T-cell (primary cell): ENCODE data around the gene SETBP1. TPM values are rescaled to one million over a fixed set of nuclear protein-coding genes. Genes with fewer than 3 reads are reported as not detected.

Source experiments
- ATAC-seq, 4 experiments: fragments of 200-7000 bp in 3 of 4; fragments of 150-1000 bp in 1 of 4; cut with Tn5 transposase; replicated peaks in 1 of 4; 1 replicate in 3 of 4; 2 replicates in 1 of 4; pipeline ENCODE4 v1.10.0; 2021; ENCODE audit warnings: moderate library complexity in 3 of 4, mild to moderate bottlenecking in 2 of 4, moderate number of reproducible peaks in 1 of 4
- CTCF ChIA-PET, 2 donors: fragments of 300-600 bp; sonication (Branson Sonifier 250); formaldehyde crosslinking; loops; one replicate each; lab custom pipeline; 2022; ENCODE audit warnings: antibody characterized with exemption in 2 of 2; lab: Charles Lee
- POLR2A ChIA-PET, 2 donors: fragments of 300-600 bp; sonication (Branson Sonifier 250); formaldehyde crosslinking; loops; one replicate each; lab custom pipeline; 2022; ENCODE audit warnings: antibody characterized with exemption in 2 of 2; lab: Charles Lee
- DNase-seq, 35 experiments: peaks; one replicate each; pipeline versions ENCODE4 v3.0.0 to v3.0.0-alpha.2; 2013 to 2023
- H3K27ac ChIP-seq: one replicate; pipeline ENCODE4 v1.5.1; 2013; ENCODE audit warnings: low read length
- H3K27me3 ChIP-seq, 2 experiments: replicated peaks in 1 of 2; 1 replicate in 1 of 2; 2 replicates in 1 of 2; pipeline versions ENCODE4 v1.6.1 to v1.7.0; 2013; ENCODE audit warnings: low read length in 1 of 2, mixed read lengths in 1 of 2; ENCODE audit not compliant: control insufficient read depth in 2 of 2, insufficient read depth in 2 of 2; ENCODE audit errors: extremely low read depth in 1 of 2
- H3K36me3 ChIP-seq, 2 donors: 1 replicate in 1 of 2; 2 replicates in 1 of 2; pipeline versions ENCODE4 v1.6.1 to v1.7.0; 2013; ENCODE audit warnings: low read length in 1 of 2; ENCODE audit not compliant: control insufficient read depth in 2 of 2, insufficient read depth in 1 of 2; ENCODE audit errors: extremely low read depth in 1 of 2
- H3K4me1 ChIP-seq, 2 experiments: 1 replicate in 1 of 2; 2 replicates in 1 of 2; pipeline versions ENCODE4 v1.6.1 to v1.7.0; 2013; ENCODE audit warnings: low read length in 2 of 2, mixed read lengths in 1 of 2; ENCODE audit not compliant: insufficient read depth in 2 of 2, control insufficient read depth in 1 of 2; ENCODE audit errors: extremely low read depth in 1 of 2
- H3K4me3 ChIP-seq, 2 donors: 1 replicate in 1 of 2; 2 replicates in 1 of 2; pipeline versions ENCODE4 v1.5.1 to v1.7.0; 2013; ENCODE audit warnings: mild to moderate bottlenecking in 2 of 2, low read length in 1 of 2, moderate library complexity in 1 of 2; ENCODE audit not compliant: control insufficient read depth in 1 of 2; ENCODE audit errors: extremely low read depth in 1 of 2
- H3K9me3 ChIP-seq: 2 replicates; pipeline ENCODE4 v1.7.0; 2013
- H3K27ac Mint-ChIP-seq, 2 donors: one replicate each; pipeline ENCODE4 v1.8.0; 2020 to 2021; ENCODE audit warnings: mild to moderate bottlenecking in 2 of 2, mixed read lengths in 2 of 2
- H3K27me3 Mint-ChIP-seq, 2 donors: one replicate each; pipeline ENCODE4 v1.8.0; 2021 to 2022; ENCODE audit warnings: mixed read lengths in 2 of 2
- H3K36me3 Mint-ChIP-seq: one replicate; pipeline ENCODE4 v1.8.0; 2021; ENCODE audit warnings: mixed read lengths
- H3K4me1 Mint-ChIP-seq, 3 donors: one replicate each; pipeline ENCODE4 v1.8.0; 2020 to 2022; ENCODE audit warnings: mixed read lengths in 3 of 3, mild to moderate bottlenecking in 1 of 3
- H3K4me3 Mint-ChIP-seq, 3 donors: one replicate each; pipeline ENCODE4 v1.8.0; 2020 to 2022; ENCODE audit warnings: mild to moderate bottlenecking in 3 of 3, mixed read lengths in 3 of 3, moderate library complexity in 3 of 3
- H3K9me3 Mint-ChIP-seq, 3 donors: one replicate each; pipeline ENCODE4 v1.8.0; 2020 to 2022; ENCODE audit warnings: mixed read lengths in 3 of 3
- WGBS: methylation state at CpG from one replicate; pipeline ENCODE4 v1.1.5; 2013; ENCODE audit warnings: missing lambda C conversion rate; ENCODE audit not compliant: insufficient coverage; 5-methylcytosine and 5-hydroxymethylcytosine counted together
- total RNA-seq, 35 experiments: library from RNA in 6 of 35; stranded (reverse) in 6 of 35; fragments of 120-200 nt in 1 of 35; gene quantifications; one replicate each; pipeline versions ENCODE4 v1.2.1 to v1.2.4 and lab custom pipeline; 2013 to 2026

Gene SETBP1
- total RNA-seq, 5 donors from 2014 or later (not counting 1 experiment from before 2014, with no cell fraction given), result 1.6 to 5.7 (median 3.2) TPM

GRCh38 chr18:44887227-44887631 is 206.5 kb downstream of the SETBP1 start:
- ATAC-seq, result peak in 3 of 4 experiments; percentile 29 to 52 (median 39)
- Mint-ChIP-seq H3K4me3 (no peak overlapping the region), H3K9me3 (peaks cover 0 to 5% (median 3%) of the 10 kb centered on the region in 3 donors), H3K27me3 (peaks cover 0 to 6% of the 10 kb centered on the region in 2 donors), H3K27ac (no peak overlapping the region), H3K4me1 (peaks cover 0 to 8% (median 4%) of the 10 kb centered on the region in 3 donors), H3K36me3 (no peaks in the 10 kb centered on the region)
- Histone ChIP-seq H3K27ac (no peak overlapping the region), H3K4me3 (no peak overlapping the region), H3K9me3 (no peaks in the 10 kb centered on the region), H3K36me3 (no peaks in the 10 kb centered on the region), H3K4me1 (no peaks in the 10 kb centered on the region), H3K27me3 (no peaks in the 10 kb centered on the region)
- ChIA-PET CTCF (interaction anchor here in 1 of 2 donors (0.5 to 0.6 kb wide), 2 partner anchors 311 to 779 kb away, joined by 4 read pairs; no protein-coding TSS in a partner anchor), POLR2A (no interaction called here)
- peak in 7 of 35 experiments; percentile 0 to 38 (median 6) for DNase-seq

- Mint-ChIP-seq H3K27me3 (no peaks in the 10 kb centered on the region), H3K27ac (no peak overlapping the region), H3K4me3 (no peak overlapping the region), H3K4me1 (peaks cover 0 to 18% (median 13%) of the 10 kb centered on the region in 3 donors), H3K9me3 (peaks cover 0 to 5% (median 3%) of the 10 kb centered on the region in 3 donors), H3K36me3 (no peaks in the 10 kb centered on the region)
- ATAC-seq (no peak), DNase-seq (no peak)
- ChIA-PET CTCF (no interaction called here), POLR2A (no interaction called here)
- Histone ChIP-seq H3K4me1 (no peaks in the 10 kb centered on the region), H3K9me3 (no peaks in the 10 kb centered on the region), H3K27ac (no peak overlapping the region), H3K27me3 (no peaks in the 10 kb centered on the region), H3K4me3 (no peak overlapping the region), H3K36me3 (no peaks in the 10 kb centered on the region)
- WGBS, result no CpG with 5 or more reads among the region's 1 CpG
Measured at GRCh38 chr18:44889111-44889510, 208.4 kb downstream of the SETBP1 start.

DNA sequence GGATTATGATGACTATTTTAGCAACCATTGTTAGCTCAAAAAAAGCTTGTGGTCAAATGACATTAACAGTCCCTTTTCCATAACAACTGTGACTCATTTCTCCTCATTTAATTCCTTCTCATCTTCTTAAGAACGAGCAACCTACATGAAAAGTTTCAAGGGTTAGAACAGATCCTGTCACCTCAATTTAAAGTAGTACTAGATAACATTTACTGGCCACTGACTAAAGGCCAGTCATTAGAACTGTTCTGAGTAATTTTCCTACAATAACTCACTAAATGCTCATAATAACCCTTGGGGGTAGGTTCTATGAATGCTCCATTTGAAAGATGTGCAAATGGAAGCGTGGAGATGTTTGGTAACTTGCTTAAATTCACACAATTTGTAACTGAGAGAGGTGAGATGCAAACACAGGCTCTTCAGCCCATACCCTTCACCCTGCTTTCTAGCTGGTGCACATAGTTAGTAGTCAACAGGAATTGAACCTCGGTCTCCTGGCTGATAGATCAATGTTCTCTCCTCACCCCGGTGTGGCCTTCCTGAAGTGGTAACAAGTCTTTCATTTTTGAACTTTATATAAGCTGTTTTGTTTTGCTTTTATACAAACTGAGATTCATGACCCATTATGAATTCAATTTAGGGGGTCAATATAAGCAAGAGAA is 212.5 kb downstream of the SETBP1 start:
- CTCF ChIA-PET, result no interaction called here
- Mint-ChIP-seq H3K36me3 (no peaks in the 10 kb centered on the region), H3K4me3 (no peak overlapping the region), H3K27ac (no peak overlapping the region), H3K27me3 (no peaks in the 10 kb centered on the region), H3K4me1 (peaks cover 0 to 22% (median 15%) of the 10 kb centered on the region in 3 donors), H3K9me3 (peaks cover 0 to 5% (median 3%) of the 10 kb centered on the region in 3 donors)
- Histone ChIP-seq H3K4me1 (no peaks in the 10 kb centered on the region), H3K27ac (no peak overlapping the region), H3K36me3 (no peaks in the 10 kb centered on the region), H3K9me3 (no peaks in the 10 kb centered on the region), H3K27me3 (no peaks in the 10 kb centered on the region), H3K4me3 (no peak overlapping the region)
- DNase-seq (no peak), ATAC-seq (no peak)
- POLR2A ChIA-PET, result interaction anchor here in 1 of 2 donors (0.7 kb wide), 1 partner anchor 24 kb away, joined by 3 read pairs; no protein-coding TSS in a partner anchor
- WGBS, result no CpG with 5 or more reads among the region's 4 CpGs

DNA sequence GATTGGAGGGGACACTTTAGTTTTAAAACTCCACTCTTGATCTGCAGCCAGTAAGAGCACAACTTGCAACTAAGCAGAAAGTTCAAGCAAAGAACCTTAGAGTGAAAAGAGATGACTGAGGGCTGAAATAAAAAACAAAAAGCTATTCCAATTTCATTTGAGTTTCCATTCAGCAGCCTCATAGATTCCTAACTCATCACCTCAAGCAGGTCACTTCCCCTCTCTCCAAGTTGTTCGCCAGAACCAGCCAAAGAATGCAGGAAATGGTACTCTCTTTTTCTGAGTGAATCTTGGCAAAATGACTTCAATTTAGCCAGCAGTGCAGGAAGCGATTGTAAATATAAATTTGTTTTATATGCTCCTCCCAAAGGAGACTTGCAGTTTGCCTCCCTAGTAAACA is 213.3 kb downstream of the SETBP1 start:
- Histone ChIP-seq H3K27ac (no peak overlapping the region), H3K4me1 (no peaks in the 10 kb centered on the region), H3K27me3 (no peaks in the 10 kb centered on the region), H3K9me3 (no peaks in the 10 kb centered on the region), H3K4me3 (no peak overlapping the region), H3K36me3 (no peaks in the 10 kb centered on the region)
- WGBS, result no CpG with 5 or more reads among the region's 2 CpGs
- Mint-ChIP-seq H3K4me3 (no peak overlapping the region), H3K36me3 (no peaks in the 10 kb centered on the region), H3K9me3 (peaks cover 0 to 5% (median 3%) of the 10 kb centered on the region in 3 donors), H3K27me3 (peaks cover 0 to 1% of the 10 kb centered on the region in 2 donors), H3K4me1 (peaks cover 0 to 22% (median 15%) of the 10 kb centered on the region in 3 donors), H3K27ac (no peak overlapping the region)
- DNase-seq (no peak), ATAC-seq (no peak)
- ChIA-PET CTCF (no interaction called here), POLR2A (no interaction called here)

DNA sequence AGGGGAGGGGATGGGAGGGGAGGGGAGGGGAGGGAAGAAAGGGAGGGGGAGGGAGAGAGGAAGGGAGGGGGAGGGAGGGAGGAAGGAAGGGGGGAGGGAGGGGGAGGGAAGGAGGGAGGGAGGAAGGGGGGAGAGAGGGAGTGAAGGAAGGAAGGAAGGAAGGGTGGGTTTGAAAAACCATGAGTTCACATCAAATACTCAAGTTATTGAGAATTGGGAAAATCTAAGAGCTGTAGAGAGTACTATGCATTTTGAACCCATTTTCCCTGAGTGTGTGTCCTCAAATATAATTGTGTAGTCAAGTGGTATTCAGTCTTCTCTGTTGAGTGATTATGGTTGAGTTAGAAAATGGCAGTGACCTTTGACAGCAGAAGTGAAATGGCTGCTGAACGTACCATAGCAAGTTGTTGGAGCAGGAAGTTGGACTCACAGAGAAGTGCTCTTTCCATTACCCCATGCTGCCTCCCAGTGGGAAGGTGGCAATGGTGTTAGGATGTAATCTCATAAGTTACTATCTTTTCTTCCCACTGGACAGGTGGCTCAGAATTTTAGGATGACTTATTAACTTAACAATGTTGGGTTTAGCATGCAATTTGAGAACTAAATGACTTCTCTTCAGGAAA is 214.6 kb downstream of the SETBP1 start:
- H3K9me3 ChIP-seq, result no peaks in the 10 kb centered on the region
- H3K4me1 Mint-ChIP-seq, result peaks cover 0 to 22% (median 15%) of the 10 kb centered on the region in 3 donors
- ChIA-PET POLR2A (no interaction called here), CTCF (no interaction called here)
- no peak overlapping the region for H3K27ac ChIP-seq
- H3K9me3 Mint-ChIP-seq, result peaks cover 0 to 5% (median 3%) of the 10 kb centered on the region in 3 donors
- no peak overlapping the region for H3K4me3 Mint-ChIP-seq
- H3K27me3 ChIP-seq, result no peaks in the 10 kb centered on the region
- peak in 1 of 4 experiments; percentile 26 for ATAC-seq
- H3K36me3 ChIP-seq, result no peaks in the 10 kb centered on the region
- no peaks in the 10 kb centered on the region for H3K36me3 Mint-ChIP-seq
- peak in 1 of 35 experiments; percentile 30 for DNase-seq
- no peak overlapping the region for H3K27ac Mint-ChIP-seq
- H3K4me3 ChIP-seq, result no peak overlapping the region
- peaks cover 0 to 2% of the 10 kb centered on the region in 2 donors for H3K27me3 Mint-ChIP-seq
- WGBS, result no CpG with 5 or more reads among the region's 1 CpG
- H3K4me1 ChIP-seq, result no peaks in the 10 kb centered on the region

GRCh38 chr18:44896846-44897245 is 216.2 kb downstream of the SETBP1 start:
- Histone ChIP-seq H3K4me3 (no peak overlapping the region), H3K4me1 (no peaks in the 10 kb centered on the region), H3K36me3 (no peaks in the 10 kb centered on the region), H3K27me3 (no peaks in the 10 kb centered on the region), H3K9me3 (no peaks in the 10 kb centered on the region), H3K27ac (no peak overlapping the region)
- H3K4me1 Mint-ChIP-seq, result peaks cover 0 to 22% (median 15%) of the 10 kb centered on the region in 3 donors
- no peaks in the 10 kb centered on the region for H3K9me3 Mint-ChIP-seq
- no peak overlapping the region for H3K27ac Mint-ChIP-seq
- ChIA-PET CTCF (no interaction called here), POLR2A (no interaction called here)
- DNase-seq, result no peak
- no peak for ATAC-seq
- 87% methylated on average over 6 of the region's 6 CpGs for WGBS
- peaks cover 2 to 5% of the 10 kb centered on the region in 2 donors for H3K27me3 Mint-ChIP-seq
- H3K4me3 Mint-ChIP-seq, result no peak overlapping the region
- H3K36me3 Mint-ChIP-seq, result no peaks in the 10 kb centered on the region
